Measurements from ENCODE around the gene PLEKHG5.

DNA sequence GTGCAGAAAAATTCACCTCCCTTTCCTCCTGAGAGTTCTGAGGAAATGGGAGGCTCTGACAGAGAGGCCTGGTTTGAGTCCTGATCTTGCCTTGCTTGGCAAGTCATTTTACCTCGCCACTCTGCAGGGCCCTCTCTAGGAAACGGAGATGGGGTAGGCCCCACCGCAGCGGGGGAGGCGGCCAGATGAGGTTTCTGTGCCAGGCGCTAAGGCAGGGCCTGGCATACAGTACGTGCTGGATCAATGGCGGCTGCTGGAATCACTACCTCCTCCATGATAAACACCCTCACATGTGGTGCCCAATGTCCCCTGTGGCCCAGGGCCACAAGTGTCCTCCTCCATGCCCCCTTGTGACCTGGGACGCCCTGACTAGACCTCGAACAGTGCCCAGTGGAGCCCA is 499 bp upstream of the PLEKHG5 start:
- TF ChIP-seq, protein P1, sequence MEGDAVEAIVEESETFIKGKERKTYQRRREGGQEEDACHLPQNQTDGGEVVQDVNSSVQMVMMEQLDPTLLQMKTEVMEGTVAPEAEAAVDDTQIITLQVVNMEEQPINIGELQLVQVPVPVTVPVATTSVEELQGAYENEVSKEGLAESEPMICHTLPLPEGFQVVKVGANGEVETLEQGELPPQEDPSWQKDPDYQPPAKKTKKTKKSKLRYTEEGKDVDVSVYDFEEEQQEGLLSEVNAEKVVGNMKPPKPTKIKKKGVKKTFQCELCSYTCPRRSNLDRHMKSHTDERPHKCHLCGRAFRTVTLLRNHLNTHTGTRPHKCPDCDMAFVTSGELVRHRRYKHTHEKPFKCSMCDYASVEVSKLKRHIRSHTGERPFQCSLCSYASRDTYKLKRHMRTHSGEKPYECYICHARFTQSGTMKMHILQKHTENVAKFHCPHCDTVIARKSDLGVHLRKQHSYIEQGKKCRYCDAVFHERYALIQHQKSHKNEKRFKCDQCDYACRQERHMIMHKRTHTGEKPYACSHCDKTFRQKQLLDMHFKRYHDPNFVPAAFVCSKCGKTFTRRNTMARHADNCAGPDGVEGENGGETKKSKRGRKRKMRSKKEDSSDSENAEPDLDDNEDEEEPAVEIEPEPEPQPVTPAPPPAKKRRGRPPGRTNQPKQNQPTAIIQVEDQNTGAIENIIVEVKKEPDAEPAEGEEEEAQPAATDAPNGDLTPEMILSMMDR (IDR thresholded peaks at IDR 0.05): no peak
- no peak for TF ChIP-seq POLR2A (IDR thresholded peaks at IDR 0.05)

All from lower leg skin (tissue), 3 donors.